ENCODE data around the gene MYLK.
"Not testable (repeated sequence)": the region's sequence is repeated elsewhere in the genome, so short reads cannot be mapped to it uniquely, and the experiment has no call there.

Gene MYLK

DNA sequence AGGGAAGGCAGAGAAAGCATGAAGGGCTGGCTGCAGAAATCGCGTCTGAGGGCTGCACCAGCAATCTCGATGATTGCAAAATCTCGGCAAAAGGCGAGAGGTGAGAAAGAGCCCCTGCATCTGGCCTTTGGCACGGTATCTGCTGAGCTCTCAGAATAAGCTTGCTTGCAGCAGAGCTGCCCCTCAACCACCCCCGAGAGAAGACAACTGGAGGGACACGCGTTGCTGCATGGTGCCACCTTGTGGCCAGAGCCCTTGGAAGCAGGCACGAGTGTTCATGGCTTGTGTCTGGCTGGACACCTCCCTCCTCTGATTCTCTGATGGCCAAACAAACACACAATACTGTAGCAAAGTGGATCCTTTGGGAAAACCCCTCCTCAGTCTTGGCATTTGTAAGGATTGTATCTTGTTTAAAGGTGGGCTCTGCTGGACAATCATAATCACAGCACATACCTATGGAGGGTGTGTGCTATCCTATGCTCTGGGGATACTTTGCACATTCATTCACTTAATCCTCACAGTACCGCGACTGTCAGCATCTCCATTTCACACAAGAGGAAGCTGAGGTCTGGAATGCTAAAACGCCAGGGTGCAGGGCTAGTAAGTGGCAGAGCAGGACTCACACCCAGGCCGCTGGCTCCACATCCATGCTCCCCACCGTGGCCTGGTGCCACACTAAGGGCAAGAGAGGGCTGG, 164.9 kb downstream of the MYLK start:
- H3K27ac Mint-ChIP-seq; H3K4me3 Mint-ChIP-seq; H3K4me1 Mint-ChIP-seq (ENCODE audit: low read depth); H3K36me3 Mint-ChIP-seq; H3K9me3 Mint-ChIP-seq (ENCODE audit: low read depth); H3K27me3 Mint-ChIP-seq: not testable (repeated sequence)

DNA sequence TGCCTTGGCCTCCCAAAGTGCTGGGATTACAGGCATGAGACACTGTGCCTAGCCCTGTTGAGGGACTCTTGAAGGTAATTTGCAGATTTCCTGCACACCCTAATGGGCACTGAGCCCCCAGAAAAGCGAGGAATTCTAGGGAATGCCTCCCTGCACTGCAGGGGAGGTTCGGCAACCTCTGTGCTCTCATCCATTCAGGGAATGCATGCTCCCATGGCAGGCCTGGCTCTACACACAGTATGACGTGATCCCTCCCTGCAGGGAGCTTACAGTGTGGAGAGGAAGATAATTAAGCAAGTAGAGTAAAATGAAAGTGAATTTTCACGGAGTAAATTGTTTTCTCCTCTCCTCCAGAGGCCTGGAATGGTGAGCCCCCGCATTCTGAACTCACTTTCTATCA, 166.0 kb downstream of the MYLK start:
- H3K9me3 Mint-ChIP-seq (ENCODE audit: low read depth), result no peaks in the 10 kb centered on the region
- H3K4me1 Mint-ChIP-seq (ENCODE audit: low read depth), result no peaks in the 10 kb centered on the region
- H3K36me3 Mint-ChIP-seq, result no peaks in the 10 kb centered on the region
- H3K27me3 Mint-ChIP-seq, result no peaks in the 10 kb centered on the region
- no peak overlapping the region for H3K4me3 Mint-ChIP-seq
- H3K27ac Mint-ChIP-seq, result no peak overlapping the region

GRCh38 chr3:123717451-123717850, 166.7 kb downstream of the MYLK start:
- not testable (repeated sequence) for H3K36me3 Mint-ChIP-seq; H3K4me1 Mint-ChIP-seq (ENCODE audit: low read depth); H3K27ac Mint-ChIP-seq; H3K4me3 Mint-ChIP-seq; H3K9me3 Mint-ChIP-seq (ENCODE audit: low read depth); H3K27me3 Mint-ChIP-seq

DNA sequence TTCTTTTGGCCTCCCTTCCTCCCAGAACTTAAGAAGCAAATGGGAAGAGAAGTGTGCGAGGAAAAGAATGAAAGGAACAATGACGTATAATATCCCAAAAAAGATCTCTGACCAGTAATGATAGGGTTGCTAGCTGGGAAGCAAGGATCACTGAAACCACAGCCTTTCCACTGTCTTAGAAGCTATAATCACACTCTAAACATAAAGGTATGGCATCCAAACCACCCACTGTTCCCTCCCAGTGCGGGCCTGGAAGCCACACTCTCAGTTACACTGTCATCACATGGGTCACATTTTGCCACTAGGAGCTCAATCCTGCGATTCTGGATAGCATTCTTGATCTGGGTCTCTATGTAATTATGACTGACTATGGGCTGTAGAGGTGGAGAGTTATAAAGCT, 167.7 kb downstream of the MYLK start:
- Mint-ChIP-seq H3K4me1 (ENCODE audit: low read depth) (no peaks in the 10 kb centered on the region), H3K27ac (no peak overlapping the region), H3K36me3 (no peaks in the 10 kb centered on the region), H3K9me3 (ENCODE audit: low read depth) (no peaks in the 10 kb centered on the region), H3K27me3 (no peaks in the 10 kb centered on the region), H3K4me3 (no peak overlapping the region)

GRCh38 chr3:123713211-123713610, 170.9 kb downstream of the MYLK start:
- H3K27ac Mint-ChIP-seq, result no peak overlapping the region
- no peaks in the 10 kb centered on the region for H3K27me3 Mint-ChIP-seq
- H3K9me3 Mint-ChIP-seq (ENCODE audit: low read depth), result no peaks in the 10 kb centered on the region
- no peaks in the 10 kb centered on the region for H3K4me1 Mint-ChIP-seq (ENCODE audit: low read depth)
- no peaks in the 10 kb centered on the region for H3K36me3 Mint-ChIP-seq
- no peak overlapping the region for H3K4me3 Mint-ChIP-seq

- H3K4me3 Mint-ChIP-seq, result no peak overlapping the region
- no peak overlapping the region for H3K27ac Mint-ChIP-seq
- no peaks in the 10 kb centered on the region for H3K4me1 Mint-ChIP-seq (ENCODE audit: low read depth)
- no peaks in the 10 kb centered on the region for H3K9me3 Mint-ChIP-seq (ENCODE audit: low read depth)
- no peaks in the 10 kb centered on the region for H3K27me3 Mint-ChIP-seq
- no peaks in the 10 kb centered on the region for H3K36me3 Mint-ChIP-seq
These were observed 171.9 kb downstream of the MYLK start for GRCh38 chr3:123712077-123712860.

GRCh38 chr3:123711356-123711755, 172.8 kb downstream of the MYLK start:
- Mint-ChIP-seq H3K27ac (no peak overlapping the region), H3K27me3 (no peaks in the 10 kb centered on the region), H3K4me3 (no peak overlapping the region), H3K4me1 (ENCODE audit: low read depth) (no peaks in the 10 kb centered on the region), H3K9me3 (ENCODE audit: low read depth) (no peaks in the 10 kb centered on the region), H3K36me3 (no peaks in the 10 kb centered on the region)

GRCh38 chr3:123708531-123708930, 175.6 kb downstream of the MYLK start:
- no peaks in the 10 kb centered on the region for H3K36me3 Mint-ChIP-seq
- H3K27me3 Mint-ChIP-seq, result peaks cover 2% of the 10 kb centered on the region
- no peak overlapping the region for H3K4me3 Mint-ChIP-seq
- H3K4me1 Mint-ChIP-seq (ENCODE audit: low read depth), result no peaks in the 10 kb centered on the region
- H3K9me3 Mint-ChIP-seq (ENCODE audit: low read depth), result no peaks in the 10 kb centered on the region
- H3K27ac Mint-ChIP-seq, result no peak overlapping the region

DNA sequence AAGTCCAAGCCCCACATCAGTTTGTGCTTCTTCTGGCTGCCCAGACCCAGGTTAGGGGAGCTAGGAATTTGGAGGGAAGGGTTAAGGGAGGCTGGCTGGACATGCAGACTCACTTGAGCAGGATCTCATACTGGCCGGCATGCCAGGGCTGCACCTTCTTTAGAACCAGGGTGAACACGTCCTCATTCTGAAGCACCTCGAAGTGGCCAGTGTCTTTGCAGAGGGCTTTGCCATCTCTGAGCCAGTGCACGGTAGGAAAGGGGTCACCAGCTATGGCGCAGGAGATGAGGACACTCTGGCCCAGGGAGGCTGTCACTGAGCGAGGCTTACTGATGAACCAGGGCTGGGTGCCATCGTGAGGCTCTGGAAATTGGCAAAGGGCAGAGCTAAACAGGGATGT, 176.5 kb downstream of the MYLK start:
- H3K36me3 Mint-ChIP-seq; H3K27ac Mint-ChIP-seq; H3K9me3 Mint-ChIP-seq (ENCODE audit: low read depth); H3K4me3 Mint-ChIP-seq; H3K27me3 Mint-ChIP-seq; H3K4me1 Mint-ChIP-seq (ENCODE audit: low read depth): not testable (repeated sequence)

DNA sequence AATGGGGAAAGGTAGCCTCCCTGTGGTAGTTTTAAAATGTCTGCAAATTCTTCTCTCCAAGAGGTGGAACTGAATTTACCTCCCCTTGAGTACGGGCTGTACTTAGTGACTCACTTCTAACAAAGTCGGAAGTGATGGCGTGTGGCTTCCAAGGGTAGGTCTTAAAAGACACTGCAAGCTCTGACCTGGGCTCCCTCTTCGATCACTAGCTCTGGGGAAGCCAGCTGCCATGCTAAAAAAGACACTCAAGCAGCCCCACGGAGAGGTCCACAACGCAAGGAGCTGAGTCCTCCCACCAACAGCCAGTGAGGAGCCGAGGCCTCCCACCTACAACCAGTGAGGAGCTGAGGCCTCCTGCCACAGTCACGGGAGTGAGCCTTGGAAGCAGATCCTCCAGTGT, 177.3 kb downstream of the MYLK start:
- no peaks in the 10 kb centered on the region for H3K9me3 Mint-ChIP-seq (ENCODE audit: low read depth)
- H3K36me3 Mint-ChIP-seq, result no peaks in the 10 kb centered on the region
- H3K27ac Mint-ChIP-seq, result no peak overlapping the region
- no peak overlapping the region for H3K4me3 Mint-ChIP-seq
- H3K4me1 Mint-ChIP-seq (ENCODE audit: low read depth), result no peaks in the 10 kb centered on the region
- peaks cover 2% of the 10 kb centered on the region for H3K27me3 Mint-ChIP-seq

GRCh38 chr3:123705488-123706285, 178.4 kb downstream of the MYLK start:
- Mint-ChIP-seq H3K9me3 (ENCODE audit: low read depth) (no peaks in the 10 kb centered on the region), H3K36me3 (no peaks in the 10 kb centered on the region), H3K4me3 (no peak overlapping the region), H3K27ac (no peak overlapping the region), H3K27me3 (peaks cover 2% of the 10 kb centered on the region), H3K4me1 (ENCODE audit: low read depth) (no peaks in the 10 kb centered on the region)

DNA sequence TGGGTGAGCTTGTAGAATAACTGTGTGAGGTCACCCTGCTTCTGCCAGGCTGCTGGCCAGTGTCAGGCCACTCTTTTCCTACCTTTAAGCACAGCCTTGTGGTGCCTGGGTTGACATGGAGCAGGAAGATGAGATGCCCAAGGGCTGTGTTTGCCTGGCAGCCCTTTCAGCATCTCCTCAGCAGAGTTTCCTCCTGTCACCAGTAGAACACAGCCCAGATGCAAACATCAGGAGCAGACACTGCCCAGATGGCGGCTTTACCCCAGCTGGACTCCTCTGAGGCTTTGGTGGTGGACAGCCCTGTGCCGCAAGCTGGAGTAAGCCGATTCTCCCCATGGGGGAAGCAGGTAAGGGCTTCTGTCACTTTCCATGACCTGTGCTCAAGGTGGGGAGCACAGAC, 180.5 kb downstream of the MYLK start:
- not testable (repeated sequence) for H3K27ac Mint-ChIP-seq; H3K4me1 Mint-ChIP-seq (ENCODE audit: low read depth); H3K27me3 Mint-ChIP-seq; H3K4me3 Mint-ChIP-seq; H3K9me3 Mint-ChIP-seq (ENCODE audit: low read depth); H3K36me3 Mint-ChIP-seq

DNA sequence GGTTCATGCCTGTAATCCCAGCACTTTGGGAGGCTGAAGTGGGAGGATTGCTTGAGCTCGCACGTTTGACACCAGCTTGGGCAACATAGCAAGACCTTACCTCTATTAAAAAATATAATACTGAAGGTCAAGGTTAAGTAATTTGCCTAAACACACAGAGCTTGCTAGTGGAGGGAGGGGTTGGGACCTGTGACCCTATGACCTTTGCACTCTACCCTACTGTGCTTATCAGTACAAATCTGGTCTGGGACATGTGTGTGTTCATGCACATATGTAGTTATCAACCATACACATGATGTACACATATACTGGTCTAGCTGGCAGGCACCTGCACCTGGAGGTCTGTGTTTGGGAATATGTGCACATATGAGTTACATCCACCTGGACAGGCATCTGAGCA, 181.4 kb downstream of the MYLK start:
- Mint-ChIP-seq H3K4me3 (no peak overlapping the region), H3K9me3 (ENCODE audit: low read depth) (no peaks in the 10 kb centered on the region), H3K27me3 (peaks cover 4% of the 10 kb centered on the region), H3K36me3 (no peaks in the 10 kb centered on the region), H3K4me1 (ENCODE audit: low read depth) (no peaks in the 10 kb centered on the region), H3K27ac (no peak overlapping the region)

- H3K27me3 Mint-ChIP-seq; H3K36me3 Mint-ChIP-seq; H3K4me3 Mint-ChIP-seq; H3K4me1 Mint-ChIP-seq (ENCODE audit: low read depth); H3K27ac Mint-ChIP-seq; H3K9me3 Mint-ChIP-seq (ENCODE audit: low read depth): not testable (repeated sequence)
These were observed 182.1 kb downstream of the MYLK start for GRCh38 chr3:123702057-123702456.

Measured in activated naive CD8-positive, alpha-beta T cell (primary cell).